SK-N-SH (cell line): ENCODE results near the gene BBX. TPM values are rescaled to one million over a fixed set of nuclear protein-coding genes. Genes with fewer than 3 reads are reported as not detected.

Source experiments
- CTCF ChIA-PET: fragments of 300-600, 350-600 bp; formaldehyde crosslinking; extraction: SDS; loops from one replicate; lab custom pipeline; 2021; lab: Yijun Ruan, JAX
- POLR2A ChIA-PET: fragments of 350-600 bp; sonication (Branson Sonifier 250); formaldehyde crosslinking; extraction: SDS; loops from one replicate; lab custom pipeline; 2020; ENCODE audit warnings: antibody characterized with exemption, inconsistent platforms; lab: Yijun Ruan, JAX
- DNase-seq: peaks from one replicate; pipeline ENCODE4 v3.0.0; 2012
- H2AFZ ChIP-seq: fragments of 200-600 bp; sonication (generic); 2 replicates; pipeline ENCODE4 v1.8.1; 2016; ENCODE audit warnings: antibody characterized with exemption, mild to moderate bottlenecking, low read depth
- H3F3A ChIP-seq: fragments of 200-600 bp; sonication (generic); replicated peaks from 2 replicates; pipeline ENCODE3; 2016; ENCODE audit warnings: antibody characterized with exemption, mild to moderate bottlenecking; ENCODE audit not compliant: insufficient read depth
- H3K27ac ChIP-seq, 2 experiments: fragments of 200-500 bp in 1 of 2; fragments of 200-600 bp in 1 of 2; sonication (Bioruptor generic) in 1 of 2; sonication (generic), shearing (Covaris generic) in 1 of 2; 2 replicates each; pipeline versions ENCODE4 v1.5.1 to v1.6.1; 2014 to 2016; ENCODE audit warnings: low read depth in 2 of 2, inconsistent platforms in 1 of 2, low read length in 1 of 2, mild to moderate bottlenecking in 1 of 2, mixed read lengths in 1 of 2
- H3K27me3 ChIP-seq: fragments of 200-600 bp; sonication (generic), shearing (Covaris generic); 2 replicates; pipeline ENCODE4 v1.6.1; 2016; ENCODE audit warnings: mixed run types; ENCODE audit not compliant: insufficient read depth
- H3K36me3 ChIP-seq, 2 experiments: fragments of 200-500 bp in 1 of 2; fragments of 200-600 bp in 1 of 2; sonication (Bioruptor generic) in 1 of 2; sonication (generic) in 1 of 2; replicated peaks in 1 of 2; 2 replicates each; pipeline versions ENCODE3 to v1.5.1; 2014 to 2016; ENCODE audit warnings: low read length in 1 of 2, mild to moderate bottlenecking in 1 of 2; ENCODE audit not compliant: insufficient read depth in 2 of 2, control insufficient read depth in 1 of 2
- H3K4me1 ChIP-seq, 2 experiments: fragments of 200-500 bp in 1 of 2; fragments of 200-600 bp in 1 of 2; sonication (Bioruptor generic) in 1 of 2; sonication (generic), shearing (Covaris generic) in 1 of 2; 2 replicates each; pipeline versions ENCODE4 v1.5.1 to v1.6.1; 2014 to 2016; ENCODE audit warnings: low read depth in 1 of 2, low read length in 1 of 2, mixed run types in 1 of 2; ENCODE audit not compliant: insufficient read depth in 2 of 2, control insufficient read depth in 1 of 2
- H3K4me2 ChIP-seq: fragments of 200-600 bp; sonication (generic), shearing (Covaris generic); 2 replicates; pipeline ENCODE4 v1.6.1; 2017; ENCODE audit warnings: mixed run types
- H3K4me3 ChIP-seq, 2 experiments: fragments of 200-500 bp in 1 of 2; fragments of 200-600 bp in 1 of 2; sonication (Bioruptor generic) in 1 of 2; sonication (generic), shearing (Covaris generic) in 1 of 2; 2 replicates each; pipeline versions ENCODE4 v1.5.1 to v1.8.1; 2014 to 2016; ENCODE audit warnings: low read depth in 2 of 2, inconsistent platforms in 1 of 2, low read length in 1 of 2, mild to moderate bottlenecking in 1 of 2, mixed read lengths in 1 of 2, moderate library complexity in 1 of 2
- H3K79me2 ChIP-seq: fragments of 200-600 bp; sonication (generic); 2 replicates; pipeline ENCODE4 v1.8.1; 2017; ENCODE audit warnings: mild to moderate bottlenecking; ENCODE audit not compliant: insufficient read depth
- H3K9ac ChIP-seq: fragments of 200-600 bp; sonication (generic); 2 replicates; pipeline ENCODE4 v1.6.1; 2017; ENCODE audit warnings: mixed run types
- H3K9me2 ChIP-seq: fragments of 200-600 bp; sonication (generic); 2 replicates; pipeline ENCODE4 v1.6.1; 2017; ENCODE audit warnings: mixed run types
- H3K9me3 ChIP-seq: fragments of 200-600 bp; sonication (generic); 2 replicates; pipeline ENCODE4 v1.6.1; 2017; ENCODE audit warnings: mixed run types, mild to moderate bottlenecking, moderate library complexity
- H4K20me1 ChIP-seq: fragments of 200-600 bp; sonication (generic); 2 replicates; pipeline ENCODE4 v1.6.1; 2017; ENCODE audit warnings: mild to moderate bottlenecking, mixed run types; ENCODE audit not compliant: insufficient read depth
- CHD2 ChIP-seq: fragments of 150-350 bp; IDR thresholded peaks from 2 replicates; pipeline ENCODE4 v1.6.1; 2018; ENCODE audit warnings: low read length; ENCODE audit not compliant: partially characterized antibody
- ELF1 ChIP-seq: IDR thresholded peaks from 2 replicates; pipeline ENCODE4 v1.4.0; 2012
- EZH2phosphoT487 ChIP-seq: fragments of 200-600 bp; sonication (generic); IDR thresholded peaks from 2 replicates; pipeline ENCODE4 v1.6.1; 2017; ENCODE audit warnings: low read depth, mixed run types, mild to moderate bottlenecking, antibody characterized with exemption, moderate library complexity, borderline replicate concordance
- GABPA ChIP-seq: IDR thresholded peaks from 2 replicates; pipeline ENCODE4 v1.4.0; 2012; ENCODE audit warnings: low read depth, mild to moderate bottlenecking
- GATA2 ChIP-seq: sonication (generic); formaldehyde crosslinking; IDR thresholded peaks from 2 replicates; pipeline ENCODE4 v1.5.0; 2020; ENCODE audit warnings: mild to moderate bottlenecking, missing genetic modification reagents
- JUND ChIP-seq: IDR thresholded peaks from 2 replicates; pipeline ENCODE4 v1.4.0; 2012
- NRF1 ChIP-seq: IDR thresholded peaks from 2 replicates; pipeline ENCODE4 v1.6.1; 2012; ENCODE audit warnings: low read depth, mild to moderate bottlenecking, low read length
- RCOR1 ChIP-seq: fragments of 150-350 bp; IDR thresholded peaks from 2 replicates; pipeline ENCODE4 v1.6.1; 2017; ENCODE audit warnings: antibody characterized with exemption, low read length
- RFX5 ChIP-seq: IDR thresholded peaks from 2 replicates; pipeline ENCODE4 v1.6.1; 2012; ENCODE audit warnings: mild to moderate bottlenecking, improper control_type of control experiment, low read length
- RXRA ChIP-seq: IDR thresholded peaks from 2 replicates; pipeline ENCODE4 v1.4.0; 2012; ENCODE audit warnings: low read depth, mild to moderate bottlenecking, borderline replicate concordance
- SIN3A ChIP-seq: IDR thresholded peaks from 2 replicates; pipeline ENCODE4 v1.6.1; 2012; ENCODE audit warnings: low read depth, mild to moderate bottlenecking, low read length, moderate library complexity, borderline replicate concordance
- TAF1 ChIP-seq: IDR thresholded peaks from 2 replicates; pipeline ENCODE4 v1.6.1; 2012; ENCODE audit warnings: low read depth, mild to moderate bottlenecking, low read length, moderate library complexity, borderline replicate concordance
- TCF12 ChIP-seq: IDR thresholded peaks from 2 replicates; pipeline ENCODE4 v1.4.0; 2012
- TEAD4 ChIP-seq: IDR thresholded peaks from 2 replicates; pipeline ENCODE4 v1.4.0; 2012; ENCODE audit warnings: mild to moderate bottlenecking, borderline replicate concordance; ENCODE audit not compliant: insufficient read depth
- YY1 ChIP-seq: IDR thresholded peaks from 2 replicates; pipeline ENCODE4 v1.4.0; 2012; ENCODE audit warnings: low read depth, mild to moderate bottlenecking
- WGBS: methylation state at CpG from one replicate; pipeline ENCODE4 v1.1.6; 2017; ENCODE audit warnings: low lambda C conversion rate; 5-methylcytosine and 5-hydroxymethylcytosine counted together
- polyA plus RNA-seq, 3 experiments: library from polyadenylated mRNA; depleted of rRNA; stranded (reverse); fragments of >200 nt; gene quantifications; 2 replicates each; pipeline ENCODE4 v1.2.3, GENCODE V29; 2012
- TF ChIP-seq, protein P1 (sequence below): IDR thresholded peaks from 2 replicates; pipeline ENCODE4 v1.4.0; 2012; ENCODE audit warnings: low read depth
- TF ChIP-seq, protein P2 (sequence below): IDR thresholded peaks from 2 replicates; pipeline ENCODE4 v1.4.0; 2012; ENCODE audit warnings: low read depth, borderline replicate concordance
- TF ChIP-seq, protein P3 (sequence below): IDR thresholded peaks from 2 replicates; pipeline ENCODE4 v1.6.1; 2012; ENCODE audit warnings: mild to moderate bottlenecking, low read depth, low read length, moderate library complexity

Gene BBX
- polyA plus RNA-seq, 1 of the 3 experiments (the other 2 are of a cell fraction), result 14.2 TPM

DNA sequence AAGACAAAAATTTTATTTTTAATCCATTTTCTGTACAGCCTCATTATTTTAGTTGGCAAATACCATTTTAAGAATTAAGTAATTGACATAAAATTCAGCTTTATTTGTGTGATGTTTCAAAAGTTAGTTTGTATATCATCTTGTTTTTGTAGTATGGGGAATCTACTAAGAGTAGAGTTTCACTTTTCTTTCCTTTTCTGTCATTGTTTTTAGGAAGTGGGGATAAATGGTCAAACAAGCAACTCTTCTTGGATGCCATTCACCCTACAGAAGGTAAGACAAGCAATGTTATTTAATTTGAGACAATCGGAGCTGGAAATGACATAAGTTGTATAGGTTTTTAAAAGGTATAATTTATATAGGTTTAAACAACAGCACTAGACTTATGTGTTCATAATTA, 268.3 kb downstream of the BBX start (continued):
- TF ChIP-seq CHD2 (no peak), YY1 (no peak)

DNA sequence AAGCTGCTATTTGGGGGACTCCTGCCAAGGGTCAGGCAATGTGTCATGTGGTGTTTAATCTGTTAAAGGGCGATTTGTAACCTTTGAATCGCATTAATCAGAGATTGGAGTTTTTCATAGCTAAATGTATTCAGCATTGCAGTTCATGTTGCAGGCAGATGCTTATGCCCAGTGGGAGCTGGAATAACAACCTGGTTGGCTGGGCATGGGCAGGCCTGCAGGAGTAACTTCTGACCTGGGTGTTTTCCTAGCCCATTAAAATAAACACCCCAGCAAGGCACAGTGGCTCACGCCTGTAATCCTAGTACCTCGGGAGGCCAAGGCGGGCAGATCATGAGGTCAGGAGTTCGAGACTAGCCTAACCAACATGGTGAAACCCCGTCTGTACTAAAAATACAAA, 268.7 kb downstream of the BBX start:
- Histone ChIP-seq H3K79me2 (no peaks in the 10 kb centered on the region), H3K9me2 (no peaks in the 10 kb centered on the region), H3K27me3 (no peaks in the 10 kb centered on the region), H3K4me1 (no peaks in the 10 kb centered on the region; a peak in 1 of 4 replicates), H3K4me3 (no peak overlapping the region), H4K20me1 (no peaks in the 10 kb centered on the region), H3K9me3 (no peaks in the 10 kb centered on the region), H3K36me3 (peaks cover 19 to 23% of the 10 kb centered on the region in 2 experiments), H3F3A (no peaks in the 10 kb centered on the region), H2AFZ (no peak overlapping the region), H3K9ac (no peak overlapping the region), H3K4me2 (no peak overlapping the region), H3K27ac (no peak overlapping the region)
- POLR2A ChIA-PET, result no interaction called here
- CTCF ChIA-PET, result no interaction called here
- no peak for DNase-seq
- 98% methylated on average over 6 of the region's 7 CpGs for WGBS
- TF ChIP-seq RCOR1 (no peak), CHD2 (no peak), TEAD4 (no peak), RFX5 (no peak), ELF1 (no peak), SIN3A (no peak), TCF12 (no peak), GABPA (no peak), RXRA (no peak), JUND (no peak), NRF1 (no peak), TAF1 (no peak), GATA2 (CRISPR knock-in tag) (no peak), EZH2phosphoT487 (no peak)
- TF ChIP-seq, protein P1, sequence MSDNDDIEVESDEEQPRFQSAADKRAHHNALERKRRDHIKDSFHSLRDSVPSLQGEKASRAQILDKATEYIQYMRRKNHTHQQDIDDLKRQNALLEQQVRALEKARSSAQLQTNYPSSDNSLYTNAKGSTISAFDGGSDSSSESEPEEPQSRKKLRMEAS, result no peak
- TF ChIP-seq, protein P2, sequence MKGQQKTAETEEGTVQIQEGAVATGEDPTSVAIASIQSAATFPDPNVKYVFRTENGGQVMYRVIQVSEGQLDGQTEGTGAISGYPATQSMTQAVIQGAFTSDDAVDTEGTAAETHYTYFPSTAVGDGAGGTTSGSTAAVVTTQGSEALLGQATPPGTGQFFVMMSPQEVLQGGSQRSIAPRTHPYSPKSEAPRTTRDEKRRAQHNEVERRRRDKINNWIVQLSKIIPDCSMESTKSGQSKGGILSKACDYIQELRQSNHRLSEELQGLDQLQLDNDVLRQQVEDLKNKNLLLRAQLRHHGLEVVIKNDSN, result no peak
- TF ChIP-seq, protein P3, sequence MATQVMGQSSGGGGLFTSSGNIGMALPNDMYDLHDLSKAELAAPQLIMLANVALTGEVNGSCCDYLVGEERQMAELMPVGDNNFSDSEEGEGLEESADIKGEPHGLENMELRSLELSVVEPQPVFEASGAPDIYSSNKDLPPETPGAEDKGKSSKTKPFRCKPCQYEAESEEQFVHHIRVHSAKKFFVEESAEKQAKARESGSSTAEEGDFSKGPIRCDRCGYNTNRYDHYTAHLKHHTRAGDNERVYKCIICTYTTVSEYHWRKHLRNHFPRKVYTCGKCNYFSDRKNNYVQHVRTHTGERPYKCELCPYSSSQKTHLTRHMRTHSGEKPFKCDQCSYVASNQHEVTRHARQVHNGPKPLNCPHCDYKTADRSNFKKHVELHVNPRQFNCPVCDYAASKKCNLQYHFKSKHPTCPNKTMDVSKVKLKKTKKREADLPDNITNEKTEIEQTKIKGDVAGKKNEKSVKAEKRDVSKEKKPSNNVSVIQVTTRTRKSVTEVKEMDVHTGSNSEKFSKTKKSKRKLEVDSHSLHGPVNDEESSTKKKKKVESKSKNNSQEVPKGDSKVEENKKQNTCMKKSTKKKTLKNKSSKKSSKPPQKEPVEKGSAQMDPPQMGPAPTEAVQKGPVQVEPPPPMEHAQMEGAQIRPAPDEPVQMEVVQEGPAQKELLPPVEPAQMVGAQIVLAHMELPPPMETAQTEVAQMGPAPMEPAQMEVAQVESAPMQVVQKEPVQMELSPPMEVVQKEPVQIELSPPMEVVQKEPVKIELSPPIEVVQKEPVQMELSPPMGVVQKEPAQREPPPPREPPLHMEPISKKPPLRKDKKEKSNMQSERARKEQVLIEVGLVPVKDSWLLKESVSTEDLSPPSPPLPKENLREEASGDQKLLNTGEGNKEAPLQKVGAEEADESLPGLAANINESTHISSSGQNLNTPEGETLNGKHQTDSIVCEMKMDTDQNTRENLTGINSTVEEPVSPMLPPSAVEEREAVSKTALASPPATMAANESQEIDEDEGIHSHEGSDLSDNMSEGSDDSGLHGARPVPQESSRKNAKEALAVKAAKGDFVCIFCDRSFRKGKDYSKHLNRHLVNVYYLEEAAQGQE, result no peak
